HL-60 (cell line): ENCODE results near the gene MKRN1.
"Not testable (repeated sequence)": the region's sequence is repeated elsewhere in the genome, so short reads cannot be mapped to it uniquely, and the experiment has no call there.

Experiments
- CTCF ChIP-seq: IDR thresholded peaks from one replicate; pipeline ENCODE4 v1.5.1; 2011; ENCODE audit warnings: low read length, control low read depth, inconsistent platforms; ENCODE audit not compliant: insufficient read depth
- GABPA ChIP-seq: IDR thresholded peaks from 2 replicates; pipeline ENCODE4 v1.6.1; 2012; ENCODE audit warnings: low read depth
- POLR2AphosphoS5 ChIP-seq: IDR thresholded peaks from 2 replicates; pipeline ENCODE4 v1.6.1; 2012; ENCODE audit warnings: low read depth
- REST ChIP-seq: IDR thresholded peaks from 2 replicates; pipeline ENCODE4 v1.6.1; 2012; ENCODE audit warnings: low read depth; ENCODE audit not compliant: insufficient replicate concordance
- SPI1 ChIP-seq: IDR thresholded peaks from 2 replicates; pipeline ENCODE4 v1.6.1; 2012; ENCODE audit warnings: low read depth, mild to moderate bottlenecking, borderline replicate concordance

GRCh38 chr7:140497807-140498206 is 18.5 kb upstream of the MKRN1 start:
- not testable (repeated sequence) for TF ChIP-seq CTCF, REST, GABPA, POLR2AphosphoS5, SPI1
